ENCODE measurements around the gene RREB1. TPM values are rescaled to one million over a fixed set of nuclear protein-coding genes. Genes with fewer than 3 reads are reported as not detected.

The RREB1 gene
- total RNA-seq, 2 donors from 2014 or later, result 20.6 to 27.5 TPM

DNA sequence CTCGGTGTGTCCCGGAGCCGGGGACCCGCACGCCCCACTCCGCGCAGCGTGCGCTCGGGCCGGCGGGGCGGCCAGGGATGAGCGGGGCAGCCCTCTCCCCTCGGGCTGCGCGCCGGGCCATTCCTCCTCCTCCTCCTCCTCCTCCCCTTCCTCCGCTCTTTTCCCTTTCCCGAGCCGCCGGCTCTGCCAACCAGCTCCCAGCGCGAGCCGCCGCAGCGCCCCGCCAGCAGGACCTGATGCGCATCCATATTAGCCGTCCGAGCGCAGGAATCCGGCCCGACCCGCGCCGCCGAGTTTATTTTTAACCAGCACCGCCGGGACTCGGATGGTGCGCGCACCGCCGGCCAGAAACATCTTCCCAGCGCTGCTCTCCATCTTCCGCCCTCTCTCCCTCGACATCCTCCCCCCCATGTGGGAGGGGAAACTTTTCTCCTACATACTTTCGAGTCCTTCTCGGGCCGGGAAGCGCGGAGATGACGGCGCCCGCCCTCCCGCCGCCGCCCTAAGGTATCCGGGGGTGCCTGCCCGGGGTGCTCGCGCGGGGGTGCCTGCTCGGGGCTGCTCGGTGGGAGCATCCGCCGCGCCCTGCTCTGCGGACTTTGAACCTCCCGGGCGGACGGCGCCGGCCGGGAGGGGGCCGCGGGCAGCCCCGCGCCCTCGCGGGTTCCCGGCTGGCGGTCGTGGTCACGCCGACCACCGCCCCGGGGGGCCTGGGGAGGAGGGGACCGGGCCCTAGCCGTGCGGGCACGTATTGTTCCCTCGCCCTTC is 619 bp downstream of the RREB1 start:
- H3K9me3 Mint-ChIP-seq, result no peaks in the 10 kb centered on the region
- DNase-seq (ENCODE audit: low spot score) (peak; percentile 63), ATAC-seq (peak; percentile 57 to 63)
- peak overlapping the region; percentile 81 to 86 for H3K27ac Mint-ChIP-seq
- no peaks in the 10 kb centered on the region for H3K27me3 Mint-ChIP-seq
- peak overlapping the region; percentile 90 for H3K4me3 Mint-ChIP-seq
- no peaks in the 10 kb centered on the region for H3K36me3 Mint-ChIP-seq
- H3K4me1 Mint-ChIP-seq (ENCODE audit: low read depth in 2 of 2), result peaks cover 37 to 41% of the 10 kb centered on the region in 2 donors

DNA sequence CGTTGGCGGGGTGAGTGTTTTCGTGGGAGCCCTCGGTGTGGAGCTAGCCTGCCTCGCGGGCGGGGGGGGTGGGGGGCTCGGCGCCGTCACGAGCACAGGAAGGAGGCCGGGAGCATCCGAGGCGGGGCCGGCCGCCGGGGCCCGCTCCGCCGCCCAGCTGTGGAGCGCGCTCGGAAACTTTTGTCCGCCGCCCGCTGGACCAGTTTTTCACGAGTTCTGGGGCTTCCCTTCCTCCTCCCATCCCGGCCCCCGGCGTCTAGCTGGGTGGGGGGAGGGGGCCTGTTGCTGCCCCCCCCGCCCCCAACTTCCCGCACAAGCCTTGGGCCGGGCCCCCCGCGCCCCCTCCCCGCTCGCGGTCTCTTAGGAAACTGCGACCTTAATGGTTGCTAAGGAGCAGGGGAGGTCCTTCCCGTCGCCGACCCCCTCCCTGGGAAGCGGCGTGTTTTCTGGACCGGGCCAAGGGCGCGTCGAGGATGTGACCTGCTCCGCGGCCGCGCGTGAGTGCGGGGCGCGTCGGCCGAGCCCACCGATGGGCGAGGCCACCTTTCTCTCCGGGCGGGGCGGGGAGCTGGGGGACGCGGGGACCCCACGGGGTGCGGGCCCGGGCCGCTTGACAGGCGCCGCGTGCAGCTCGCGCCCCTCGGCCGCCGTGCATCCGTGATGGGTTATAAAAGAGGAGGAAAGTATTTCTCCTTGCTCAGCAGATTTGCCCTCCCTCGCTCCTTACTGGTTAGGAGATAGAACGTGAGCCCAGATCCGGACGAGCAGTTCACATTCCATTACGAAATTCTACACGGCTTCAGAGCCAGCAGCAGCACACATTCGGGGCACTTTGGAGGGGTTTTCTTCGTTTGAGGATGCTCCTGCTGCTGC is 1.4 kb downstream of the RREB1 start:
- Mint-ChIP-seq H3K4me1 (ENCODE audit: low read depth in 2 of 2) (peaks cover 37 to 48% of the 10 kb centered on the region in 2 donors), H3K36me3 (no peaks in the 10 kb centered on the region), H3K9me3 (no peaks in the 10 kb centered on the region), H3K27me3 (no peaks in the 10 kb centered on the region), H3K4me3 (peak overlapping the region; percentile 91), H3K27ac (peak overlapping the region; percentile 71 to 85)
- ATAC-seq (peak; percentile 52 to 54), DNase-seq (ENCODE audit: low spot score) (peak; percentile 65)

- no peak for DNase-seq (ENCODE audit: low spot score)
- Mint-ChIP-seq H3K4me3 (peak overlapping the region; percentile 91), H3K9me3 (no peaks in the 10 kb centered on the region), H3K27ac (peak overlapping the region; percentile 71 to 85), H3K36me3 (no peaks in the 10 kb centered on the region), H3K27me3 (no peaks in the 10 kb centered on the region), H3K4me1 (ENCODE audit: low read depth in 2 of 2) (peaks cover 37 to 48% of the 10 kb centered on the region in 2 donors)
- no peak for ATAC-seq
Measured at GRCh38 chr6:7110092-7110792, 2.5 kb downstream of the RREB1 start.

DNA sequence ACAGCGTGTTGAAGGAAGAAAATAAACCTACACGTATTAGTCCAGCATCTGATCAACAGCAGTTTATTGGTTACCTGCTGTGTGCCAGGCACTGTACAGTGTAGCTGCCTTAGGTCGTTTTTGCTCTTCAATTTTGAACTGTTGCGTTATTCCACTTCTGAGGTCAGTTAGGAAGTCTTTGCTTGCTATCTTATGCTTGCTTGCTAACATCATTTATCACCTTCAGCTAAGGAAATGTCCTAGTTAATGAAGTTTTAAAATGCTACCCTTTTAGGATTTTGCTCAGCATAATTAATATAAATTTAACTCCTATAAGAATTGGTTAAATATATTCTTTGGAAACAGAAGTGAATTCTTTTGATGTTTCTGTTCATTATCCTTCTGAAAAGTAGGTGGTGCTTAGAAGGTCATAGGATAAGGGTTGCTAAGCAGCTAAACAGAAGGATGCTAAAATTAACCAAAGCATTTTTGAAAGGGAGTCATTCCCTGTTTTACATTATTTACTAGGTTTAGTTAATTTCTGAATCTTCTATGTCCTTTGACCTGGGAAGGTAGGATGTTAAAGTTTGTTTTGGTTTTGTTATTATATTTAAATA is 3.4 kb downstream of the RREB1 start:
- H3K4me1 Mint-ChIP-seq (ENCODE audit: low read depth in 2 of 2), result peaks cover 45 to 57% of the 10 kb centered on the region in 2 donors
- DNase-seq (ENCODE audit: low spot score) (no peak), ATAC-seq (no peak)
- no peak overlapping the region for H3K27ac Mint-ChIP-seq
- no peaks in the 10 kb centered on the region for H3K36me3 Mint-ChIP-seq
- H3K4me3 Mint-ChIP-seq, result peak overlapping the region; percentile 91
- no peaks in the 10 kb centered on the region for H3K9me3 Mint-ChIP-seq
- H3K27me3 Mint-ChIP-seq, result no peaks in the 10 kb centered on the region

DNA sequence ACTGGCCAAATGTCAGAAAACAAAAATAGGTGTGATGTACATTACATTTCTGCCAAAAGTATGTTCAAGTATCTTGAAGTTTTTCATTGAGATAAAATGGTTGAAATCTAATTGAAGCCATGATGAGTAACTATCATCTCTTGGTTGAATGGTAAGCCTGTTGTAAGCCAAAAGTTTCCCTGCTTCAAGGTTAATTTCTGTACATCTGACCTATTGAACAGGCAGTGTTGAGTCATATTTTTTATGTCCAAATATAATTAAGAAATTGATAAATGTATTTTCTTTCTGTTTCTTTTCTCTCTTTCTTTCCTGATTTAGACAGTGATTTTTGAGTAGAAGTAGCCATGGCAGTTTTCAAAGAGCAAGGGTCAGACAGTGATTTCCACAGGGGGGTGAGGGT is 4.4 kb downstream of the RREB1 start:
- no peaks in the 10 kb centered on the region for H3K36me3 Mint-ChIP-seq
- no peaks in the 10 kb centered on the region for H3K27me3 Mint-ChIP-seq
- no peaks in the 10 kb centered on the region for H3K9me3 Mint-ChIP-seq
- ATAC-seq (no peak), DNase-seq (ENCODE audit: low spot score) (no peak)
- H3K4me1 Mint-ChIP-seq (ENCODE audit: low read depth in 2 of 2), result peaks cover 42 to 55% of the 10 kb centered on the region in 2 donors
- peak overlapping the region; percentile 80 for H3K4me3 Mint-ChIP-seq
- peak overlapping the region; percentile 62 to 70 for H3K27ac Mint-ChIP-seq

DNA sequence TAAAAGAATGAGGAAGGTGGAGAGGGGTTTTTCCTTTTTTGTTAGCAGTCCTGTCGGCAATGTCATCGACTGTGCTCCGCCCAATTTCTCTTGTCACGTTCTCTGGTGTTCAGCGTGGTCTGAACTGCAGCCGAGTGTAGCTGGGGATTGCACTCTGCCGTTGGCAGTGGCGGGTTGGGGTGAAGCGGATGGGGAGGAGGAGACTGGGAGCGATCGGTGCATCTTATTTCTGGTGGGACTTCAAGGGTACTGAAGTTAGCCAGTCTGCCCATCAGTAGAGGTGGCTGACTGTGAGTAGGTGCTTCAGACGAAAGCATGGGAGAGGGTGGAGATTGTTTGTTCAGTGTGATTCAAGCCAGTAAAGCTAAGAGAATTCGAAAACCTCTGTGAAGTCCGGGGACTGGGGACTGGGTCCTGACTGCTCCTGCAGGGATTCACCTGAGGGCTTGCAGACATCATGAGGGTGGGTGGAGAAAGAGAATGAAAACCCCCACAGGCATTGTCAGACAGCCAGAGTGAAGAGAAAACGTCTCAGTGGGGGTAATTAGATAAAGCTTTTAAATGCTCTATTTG is 5.1 kb downstream of the RREB1 start:
- peak; percentile 39 to 40 for ATAC-seq

DNA sequence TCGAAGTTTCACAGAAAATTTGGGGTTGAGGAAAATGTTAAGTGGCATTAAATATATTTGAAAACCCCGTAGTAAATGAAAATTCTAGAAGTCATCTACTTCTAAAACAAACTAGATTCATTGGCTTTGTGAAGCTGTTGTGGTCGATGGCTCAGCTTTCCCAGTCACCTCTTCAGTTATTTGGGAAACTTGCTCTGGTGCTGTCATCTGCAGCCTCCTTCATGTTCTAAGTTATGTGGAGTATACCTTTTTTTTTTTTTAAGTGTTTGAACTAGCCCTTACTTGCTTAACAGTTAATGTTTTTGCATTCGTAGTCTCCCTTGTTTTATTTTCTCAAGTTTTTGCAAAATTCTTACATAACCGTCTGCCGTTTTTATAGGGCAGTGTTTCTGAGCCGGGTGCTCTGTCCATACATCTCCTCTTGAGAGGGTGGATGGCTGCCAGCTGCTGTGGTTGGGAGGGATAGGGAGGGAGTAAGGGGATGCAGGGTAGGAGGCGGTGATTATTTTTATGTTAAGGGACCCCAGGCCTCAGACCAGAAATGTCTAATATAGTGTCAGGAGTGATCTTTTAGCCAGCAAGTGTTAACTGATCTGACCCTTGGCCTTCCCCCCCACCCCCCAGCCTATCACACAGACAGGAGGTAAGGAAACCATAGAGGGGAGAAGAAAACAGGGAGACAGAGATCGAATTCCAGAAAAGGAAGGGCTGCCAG is 7.1 kb downstream of the RREB1 start:
- Mint-ChIP-seq H3K36me3 (no peaks in the 10 kb centered on the region), H3K4me1 (ENCODE audit: low read depth in 2 of 2) (peaks cover 43 to 59% of the 10 kb centered on the region in 2 donors), H3K9me3 (no peaks in the 10 kb centered on the region), H3K27me3 (no peaks in the 10 kb centered on the region), H3K4me3 (no peak overlapping the region), H3K27ac (no peak overlapping the region)
- DNase-seq (ENCODE audit: low spot score) (no peak), ATAC-seq (no peak)

More for the DNA sequence above, 5.1 kb downstream of the RREB1 start:
- H3K36me3 Mint-ChIP-seq, result no peaks in the 10 kb centered on the region
- DNase-seq (ENCODE audit: low spot score), result no peak
- peak overlapping the region; percentile 80 for H3K4me3 Mint-ChIP-seq
- peaks cover 42 to 55% of the 10 kb centered on the region in 2 donors for H3K4me1 Mint-ChIP-seq (ENCODE audit: low read depth in 2 of 2)
- no peaks in the 10 kb centered on the region for H3K27me3 Mint-ChIP-seq
- peak overlapping the region; percentile 62 to 70 for H3K27ac Mint-ChIP-seq
- no peaks in the 10 kb centered on the region for H3K9me3 Mint-ChIP-seq

- Mint-ChIP-seq H3K27ac (peak overlapping the region in 1 of 2 donors; percentile 21), H3K36me3 (no peaks in the 10 kb centered on the region), H3K4me1 (ENCODE audit: low read depth in 2 of 2) (peaks cover 35 to 52% of the 10 kb centered on the region in 2 donors), H3K27me3 (no peaks in the 10 kb centered on the region), H3K4me3 (peak overlapping the region; percentile 3), H3K9me3 (no peaks in the 10 kb centered on the region)
- ATAC-seq, result no peak
- DNase-seq (ENCODE audit: low spot score), result no peak
Measured at GRCh38 chr6:7115543-7116231, 7.9 kb downstream of the RREB1 start.

DNA sequence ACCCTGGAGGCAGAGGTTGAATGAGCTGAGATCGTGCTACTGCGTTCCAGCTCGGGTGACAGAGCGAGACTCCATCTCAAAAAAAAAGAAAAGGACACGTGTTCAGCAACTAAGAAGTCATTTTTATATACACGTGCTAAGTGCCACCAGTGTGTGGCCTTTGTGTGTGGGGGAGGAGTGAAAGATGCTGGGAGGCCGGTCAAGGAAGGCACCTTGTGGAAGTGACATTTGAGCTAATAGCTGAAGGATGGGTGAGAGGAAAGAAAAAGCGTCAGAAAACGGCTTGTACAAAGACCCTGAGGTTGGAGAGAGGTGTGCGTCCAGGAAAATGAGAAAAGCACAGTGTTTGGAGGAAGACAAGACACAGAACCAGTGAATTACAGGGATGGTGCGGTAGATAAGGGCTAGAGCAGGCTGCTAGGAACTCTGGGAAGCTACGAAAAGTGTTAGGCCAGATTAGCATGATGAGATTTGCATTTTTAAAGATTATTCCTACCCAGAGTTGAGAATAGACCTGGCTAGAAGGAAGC is 11.6 kb downstream of the RREB1 start:
- H3K4me1 Mint-ChIP-seq (ENCODE audit: low read depth in 2 of 2), result peaks cover 26 to 30% of the 10 kb centered on the region in 2 donors

GRCh38 chr6:7121700-7122241 is 14.0 kb downstream of the RREB1 start:
- H3K4me1 Mint-ChIP-seq (ENCODE audit: low read depth in 2 of 2), result peaks cover 34 to 38% of the 10 kb centered on the region in 2 donors
- no peaks in the 10 kb centered on the region for H3K9me3 Mint-ChIP-seq

More for the DNA sequence above, 11.6 kb downstream of the RREB1 start:
- Mint-ChIP-seq H3K27ac (no peak overlapping the region), H3K27me3 (no peaks in the 10 kb centered on the region), H3K9me3 (no peaks in the 10 kb centered on the region), H3K4me3 (no peak overlapping the region), H3K36me3 (no peaks in the 10 kb centered on the region)
- DNase-seq (ENCODE audit: low spot score), result no peak
- no peak for ATAC-seq

DNA sequence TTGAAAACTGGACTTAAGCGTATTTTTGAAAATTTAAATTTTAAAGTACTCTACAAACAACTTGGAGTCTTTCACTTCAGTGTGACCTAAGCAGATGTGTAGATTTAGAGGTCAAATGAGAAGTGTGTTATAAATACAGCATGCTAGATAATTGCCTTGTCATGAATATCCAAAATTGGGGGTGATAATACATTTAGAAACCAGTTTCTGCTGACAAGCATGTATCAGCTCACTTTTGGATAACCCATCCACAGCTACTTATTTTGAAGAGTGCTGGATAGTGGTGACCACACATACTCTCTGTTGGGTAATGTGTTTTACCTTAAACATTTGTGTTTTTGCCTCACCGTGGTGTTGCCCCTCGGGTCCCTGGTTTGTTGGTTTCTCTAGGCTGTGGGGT is 14.9 kb downstream of the RREB1 start:
- H3K27me3 Mint-ChIP-seq, result no peaks in the 10 kb centered on the region
- DNase-seq (ENCODE audit: low spot score) (no peak), ATAC-seq (no peak)
- H3K9me3 Mint-ChIP-seq, result no peaks in the 10 kb centered on the region
- peak overlapping the region in 1 of 2 donors; percentile 66 for H3K27ac Mint-ChIP-seq
- no peak overlapping the region for H3K4me3 Mint-ChIP-seq
- peaks cover 42 to 47% of the 10 kb centered on the region in 2 donors for H3K4me1 Mint-ChIP-seq (ENCODE audit: low read depth in 2 of 2)
- no peaks in the 10 kb centered on the region for H3K36me3 Mint-ChIP-seq

More at GRCh38 chr6:7121700-7122241, 14.0 kb downstream of the RREB1 start:
- no peak overlapping the region for H3K4me3 Mint-ChIP-seq
- ATAC-seq (no peak), DNase-seq (ENCODE audit: low spot score) (no peak)
- no peaks in the 10 kb centered on the region for H3K27me3 Mint-ChIP-seq
- H3K36me3 Mint-ChIP-seq, result no peaks in the 10 kb centered on the region
- no peak overlapping the region for H3K27ac Mint-ChIP-seq

- ATAC-seq (no peak), DNase-seq (ENCODE audit: low spot score) (no peak)
- Mint-ChIP-seq H3K9me3 (no peaks in the 10 kb centered on the region), H3K4me3 (peak overlapping the region; percentile 8), H3K27ac (peak overlapping the region in 1 of 2 donors; percentile 18), H3K4me1 (ENCODE audit: low read depth in 2 of 2) (peaks cover 53 to 60% of the 10 kb centered on the region in 2 donors), H3K36me3 (no peaks in the 10 kb centered on the region), H3K27me3 (no peaks in the 10 kb centered on the region)
Measured at GRCh38 chr6:7124114-7124513, 16.4 kb downstream of the RREB1 start.

Measured in natural killer cell treated with Interleukin-12 subunit alpha and Interleukin-12 subunit beta and Interleukin-15 and Interleukin-18, amount 100 ng/mL, for 72 hours (primary cell).